AG04450 (cell line): Measurements from ENCODE around the gene RPL21. TPM values are rescaled to one million over a fixed set of nuclear protein-coding genes. Genes with fewer than 3 reads are reported as not detected.
"Not testable (repeated sequence)": the region's sequence is repeated elsewhere in the genome, so short reads cannot be mapped to it uniquely, and the experiment has no call there.

Experiments
- CTCF ChIA-PET: fragments of 300-600, 350-600 bp; formaldehyde crosslinking; extraction: SDS; loops from one replicate; lab custom pipeline; 2022; ENCODE audit warnings: antibody characterized with exemption, inconsistent platforms; lab: Charles Lee
- POLR2A ChIA-PET: fragments of 350-600 bp; formaldehyde crosslinking; extraction: SDS; loops from one replicate; lab custom pipeline; 2021; ENCODE audit warnings: antibody characterized with exemption, inconsistent platforms; lab: Yijun Ruan, JAX
- DNase-seq: peaks from one replicate; pipeline ENCODE4 v3.0.0-alpha.2; 2011; ENCODE audit warnings: low read depth, low spot score
- H3K27ac ChIP-seq: one replicate; pipeline ENCODE4 v1.5.1; 2012; ENCODE audit warnings: low read depth, low read length, control low read depth
- H3K27me3 ChIP-seq: one replicate; pipeline ENCODE4 v1.6.0; 2012; ENCODE audit warnings: low read length; ENCODE audit not compliant: control insufficient read depth, insufficient read depth
- H3K4me3 ChIP-seq: 2 replicates; pipeline ENCODE4 v1.5.1; 2011; ENCODE audit warnings: mild to moderate bottlenecking, low read depth, low read length, control low read depth
- H3K9me3 ChIP-seq: 2 replicates; pipeline ENCODE4 v1.5.1; 2012; ENCODE audit warnings: low read length; ENCODE audit not compliant: control insufficient read depth, insufficient read depth
- CTCF ChIP-seq: IDR thresholded peaks from 2 replicates; pipeline ENCODE4 v1.5.1; 2011; ENCODE audit warnings: low read depth, low read length, control low read depth, inconsistent platforms
- polyA plus RNA-seq: library from polyadenylated mRNA; depleted of rRNA; stranded (reverse); fragments of >200 nt; gene quantifications from 2 replicates; pipeline ENCODE4 v1.2.3, GENCODE V29; 2011

Gene RPL21
- polyA plus RNA-seq, 1 experiment = 1,942 TPM

- H3K4me3 ChIP-seq = no peak overlapping the region
- no peak for DNase-seq
- no peak for TF ChIP-seq CTCF
- ChIA-PET POLR2A (no interaction called here), CTCF (interaction anchor here (0.8 kb wide), 1 partner anchor 223 kb away, joined by 4 read pairs; no protein-coding TSS in a partner anchor)
- peaks cover 8% of the 10 kb centered on the region for H3K9me3 ChIP-seq
- no peak overlapping the region for H3K27ac ChIP-seq
- no peaks in the 10 kb centered on the region for H3K27me3 ChIP-seq
Observed at GRCh38 chr13:27208514-27208913, 42.8 kb upstream of the RPL21 start.

- H3K27me3 ChIP-seq = no peaks in the 10 kb centered on the region
- POLR2A ChIA-PET = no interaction called here
- CTCF ChIA-PET = no interaction called here
- H3K27ac ChIP-seq = no peak overlapping the region
- DNase-seq = no peak
- no peak overlapping the region for H3K4me3 ChIP-seq
- TF ChIP-seq CTCF = no peak
- H3K9me3 ChIP-seq = peaks cover 8% of the 10 kb centered on the region
Observed at GRCh38 chr13:27211271-27211670, 40.1 kb upstream of the RPL21 start.

GRCh38 chr13:27211771-27212364 lies 39.5 kb upstream of the RPL21 start:
- no peak for TF ChIP-seq CTCF
- CTCF ChIA-PET = no interaction called here

GRCh38 chr13:27213386-27213785 lies 38.0 kb upstream of the RPL21 start:
- H3K27me3 ChIP-seq, H3K9me3 ChIP-seq, H3K4me3 ChIP-seq, CTCF ChIA-PET, POLR2A ChIA-PET, H3K27ac ChIP-seq, DNase-seq: not testable (repeated sequence)

More at GRCh38 chr13:27211771-27212364, 39.5 kb upstream of the RPL21 start:
- H3K27me3 ChIP-seq = no peaks in the 10 kb centered on the region
- no peak overlapping the region for H3K4me3 ChIP-seq
- POLR2A ChIA-PET = no interaction called here
- H3K9me3 ChIP-seq = peaks cover 8% of the 10 kb centered on the region
- H3K27ac ChIP-seq = no peak overlapping the region
- DNase-seq = peak; percentile 24

- H3K9me3 ChIP-seq = peaks cover 11% of the 10 kb centered on the region
- H3K4me3 ChIP-seq, H3K27ac ChIP-seq, POLR2A ChIA-PET, DNase-seq, H3K27me3 ChIP-seq, CTCF ChIA-PET: not testable (repeated sequence)
Observed at GRCh38 chr13:27217791-27218190, 33.6 kb upstream of the RPL21 start.

- H3K4me3 ChIP-seq, POLR2A ChIA-PET, CTCF ChIA-PET, H3K27me3 ChIP-seq, DNase-seq, H3K27ac ChIP-seq: not testable (repeated sequence)
- H3K9me3 ChIP-seq = peaks cover 11% of the 10 kb centered on the region
Observed at GRCh38 chr13:27218861-27219260, 32.5 kb upstream of the RPL21 start.
